SK-N-SH (cell line): Measurements from ENCODE around the gene PPP2R5E.

ENCODE experiments used
- CTCF ChIP-seq: fragments of 200-600 bp; sonication (generic); IDR thresholded peaks from 2 replicates; pipeline ENCODE4 v1.6.1; 2017; ENCODE audit warnings: antibody characterized with exemption, mild to moderate bottlenecking, moderate library complexity
- TEAD4 ChIP-seq: IDR thresholded peaks from 2 replicates; pipeline ENCODE4 v1.4.0; 2012; ENCODE audit warnings: mild to moderate bottlenecking, borderline replicate concordance; ENCODE audit not compliant: insufficient read depth
- USF1 ChIP-seq: IDR thresholded peaks from 2 replicates; pipeline ENCODE4 v1.4.0; 2012; ENCODE audit warnings: low read depth, borderline replicate concordance

GRCh38 chr14:63523735-63524426 is 19.3 kb downstream of the PPP2R5E start:
- no peak for TF ChIP-seq CTCF
- no peak for TF ChIP-seq TEAD4
- no peak for TF ChIP-seq USF1
